Skeletal muscle satellite cell (primary cell): ENCODE data around the gene FBXW8.

Experiments
- H3K27me3 ChIP-seq: 2 replicates; pipeline ENCODE4 v1.7.0; 2013; ENCODE audit warnings: low read length; ENCODE audit not compliant: control insufficient read depth, insufficient read depth
- H3K36me3 ChIP-seq: 2 replicates; pipeline ENCODE4 v1.7.0; 2013; ENCODE audit warnings: mild to moderate bottlenecking, control low read depth, low read length; ENCODE audit not compliant: insufficient read depth
- H3K4me1 ChIP-seq: 2 replicates; pipeline ENCODE4 v1.7.0; 2013; ENCODE audit warnings: low read length; ENCODE audit not compliant: control insufficient read depth, insufficient read depth
- H3K4me2 ChIP-seq: 2 replicates; pipeline ENCODE4 v1.7.0; 2013; ENCODE audit warnings: mild to moderate bottlenecking, low read length
- H3K4me3 ChIP-seq: 2 replicates; pipeline ENCODE4 v1.7.0; 2013; ENCODE audit warnings: low read length
- H3K9ac ChIP-seq: 2 replicates; pipeline ENCODE4 v1.7.0; 2013; ENCODE audit warnings: mild to moderate bottlenecking, low read depth, low read length, moderate library complexity
- H3K9me3 ChIP-seq: replicated peaks from 2 replicates; pipeline ENCODE4 v1.7.0; 2013; ENCODE audit warnings: mild to moderate bottlenecking, control low read depth, low read length

FBXW8 gene

GRCh38 chr12:117020536-117021220 is 109.9 kb downstream of the FBXW8 start:
- Histone ChIP-seq H3K27me3 (no peaks in the 10 kb centered on the region), H3K4me2 (no peak overlapping the region), H3K9me3 (no peaks in the 10 kb centered on the region), H3K36me3 (peaks cover 33% of the 10 kb centered on the region), H3K4me3 (no peak overlapping the region), H3K4me1 (peaks cover 4% of the 10 kb centered on the region), H3K9ac (no peak overlapping the region)

- Histone ChIP-seq H3K9me3 (no peaks in the 10 kb centered on the region), H3K4me1 (peaks cover 4% of the 10 kb centered on the region), H3K9ac (no peak overlapping the region), H3K36me3 (peaks cover 44% of the 10 kb centered on the region), H3K4me3 (no peak overlapping the region), H3K27me3 (no peaks in the 10 kb centered on the region), H3K4me2 (no peak overlapping the region)
Observed at GRCh38 chr12:117022465-117022864, 111.7 kb downstream of the FBXW8 start.

- Histone ChIP-seq H3K36me3 (peaks cover 58% of the 10 kb centered on the region), H3K27me3 (no peaks in the 10 kb centered on the region), H3K9me3 (no peaks in the 10 kb centered on the region), H3K4me2 (no peak overlapping the region), H3K4me3 (no peak overlapping the region), H3K4me1 (peaks cover 4% of the 10 kb centered on the region), H3K9ac (no peak overlapping the region)
Observed at GRCh38 chr12:117023998-117024960, 113.5 kb downstream of the FBXW8 start.

- H3K27me3 ChIP-seq: no peaks in the 10 kb centered on the region
- H3K4me3 ChIP-seq: no peak overlapping the region
- H3K9me3 ChIP-seq: no peaks in the 10 kb centered on the region
- H3K4me2 ChIP-seq: no peak overlapping the region
- no peak overlapping the region for H3K9ac ChIP-seq
- H3K36me3 ChIP-seq: peaks cover 62% of the 10 kb centered on the region
- peaks cover 4% of the 10 kb centered on the region for H3K4me1 ChIP-seq
Observed at GRCh38 chr12:117024961-117025480, 114.3 kb downstream of the FBXW8 start.

GRCh38 chr12:117025481-117026151 is 114.9 kb downstream of the FBXW8 start:
- Histone ChIP-seq H3K27me3 (no peaks in the 10 kb centered on the region), H3K4me3 (no peak overlapping the region), H3K4me2 (no peak overlapping the region), H3K36me3 (peaks cover 64% of the 10 kb centered on the region), H3K9ac (no peak overlapping the region), H3K9me3 (no peaks in the 10 kb centered on the region), H3K4me1 (peaks cover 4% of the 10 kb centered on the region)

GRCh38 chr12:117026343-117026742 is 115.6 kb downstream of the FBXW8 start:
- peaks cover 69% of the 10 kb centered on the region for H3K36me3 ChIP-seq
- H3K9me3 ChIP-seq: no peaks in the 10 kb centered on the region
- H3K4me2 ChIP-seq: no peak overlapping the region
- H3K9ac ChIP-seq: no peak overlapping the region
- H3K27me3 ChIP-seq: no peaks in the 10 kb centered on the region
- peaks cover 4% of the 10 kb centered on the region for H3K4me1 ChIP-seq
- no peak overlapping the region for H3K4me3 ChIP-seq

- no peaks in the 10 kb centered on the region for H3K9me3 ChIP-seq
- peaks cover 69% of the 10 kb centered on the region for H3K36me3 ChIP-seq
- no peaks in the 10 kb centered on the region for H3K27me3 ChIP-seq
- H3K4me2 ChIP-seq: no peak overlapping the region
- H3K9ac ChIP-seq: no peak overlapping the region
- peaks cover 4% of the 10 kb centered on the region for H3K4me1 ChIP-seq
- no peak overlapping the region for H3K4me3 ChIP-seq
Observed at GRCh38 chr12:117026921-117027250, 116.1 kb downstream of the FBXW8 start.

- Histone ChIP-seq H3K4me3 (no peak overlapping the region), H3K36me3 (peaks cover 69% of the 10 kb centered on the region), H3K9ac (no peak overlapping the region), H3K27me3 (peaks cover under 1% of the 10 kb centered on the region), H3K4me1 (peaks cover 4% of the 10 kb centered on the region), H3K4me2 (no peak overlapping the region), H3K9me3 (no peaks in the 10 kb centered on the region)
Observed at GRCh38 chr12:117027251-117028086, 116.7 kb downstream of the FBXW8 start.

GRCh38 chr12:117028254-117028653 is 117.5 kb downstream of the FBXW8 start:
- Histone ChIP-seq H3K4me3 (no peak overlapping the region), H3K9me3 (no peaks in the 10 kb centered on the region), H3K9ac (no peak overlapping the region), H3K4me2 (no peak overlapping the region), H3K36me3 (peaks cover 69% of the 10 kb centered on the region), H3K27me3 (peaks cover 9% of the 10 kb centered on the region), H3K4me1 (no peaks in the 10 kb centered on the region)

GRCh38 chr12:117030187-117030900 is 119.6 kb downstream of the FBXW8 start:
- H3K9me3 ChIP-seq: no peaks in the 10 kb centered on the region
- H3K4me2 ChIP-seq: no peak overlapping the region
- H3K36me3 ChIP-seq: peaks cover 51% of the 10 kb centered on the region
- H3K9ac ChIP-seq: no peak overlapping the region
- H3K4me3 ChIP-seq: no peak overlapping the region
- peaks cover 26% of the 10 kb centered on the region for H3K27me3 ChIP-seq
- H3K4me1 ChIP-seq: no peaks in the 10 kb centered on the region
